ENCODE data around the gene ITIH1.
A peak's percentile ranks its signal among the peaks of the same experiment; 100 is the strongest.

ITIH1 gene

DNA sequence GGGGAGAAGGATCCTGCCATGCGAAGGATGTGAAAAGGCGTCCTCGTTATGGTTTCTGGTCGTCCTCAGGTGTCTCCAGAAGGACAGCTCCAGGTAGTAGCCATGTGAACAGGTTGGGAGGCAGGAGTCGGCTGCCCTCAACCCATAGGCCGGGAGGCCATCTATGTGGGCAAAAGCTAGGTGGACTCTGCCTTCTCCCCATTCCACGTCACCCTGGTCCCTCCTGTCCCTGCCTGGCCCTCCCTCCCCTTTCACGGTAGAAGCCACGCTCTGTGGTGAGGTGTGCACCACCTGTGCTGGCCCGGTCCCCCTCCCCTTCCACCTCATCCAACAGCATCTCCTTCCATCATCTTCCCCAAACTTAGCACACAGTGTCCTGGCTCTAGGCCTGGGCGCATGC, 33.5 kb downstream of the ITIH1 start:
- no peak for DNase-seq (ENCODE audit: low read depth in 2 of 3, low spot score in 1 of 3)

DNA sequence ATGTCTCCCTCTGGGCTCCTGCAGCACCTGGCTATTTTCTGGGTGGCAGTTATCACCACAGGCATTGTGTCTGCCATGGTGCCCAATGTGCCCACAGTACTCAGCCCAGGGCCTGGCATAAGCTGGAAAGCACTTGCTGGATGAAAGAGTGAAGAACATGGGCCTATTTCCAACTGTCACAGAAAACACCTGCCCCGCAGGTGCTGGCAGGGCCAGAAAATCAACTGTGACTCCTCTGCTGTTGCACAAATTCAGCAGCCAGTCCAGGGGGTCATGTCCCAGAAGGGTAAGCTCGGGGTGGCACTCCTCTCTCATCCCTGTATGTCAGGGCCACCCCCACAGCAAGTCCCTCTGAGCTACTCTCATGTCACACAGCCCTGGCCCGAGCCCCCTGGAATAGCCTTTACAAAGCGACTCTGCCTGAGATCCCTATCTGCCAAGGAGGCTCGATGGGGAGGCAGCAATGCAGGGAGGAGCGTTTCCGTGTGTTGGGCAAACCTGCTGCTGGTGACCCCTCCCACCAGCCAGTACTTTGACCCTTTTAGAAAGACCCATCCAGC, 34.1 kb downstream of the ITIH1 start:
- DNase-seq (ENCODE audit: low read depth in 2 of 3, low spot score in 1 of 3): no peak

DNA sequence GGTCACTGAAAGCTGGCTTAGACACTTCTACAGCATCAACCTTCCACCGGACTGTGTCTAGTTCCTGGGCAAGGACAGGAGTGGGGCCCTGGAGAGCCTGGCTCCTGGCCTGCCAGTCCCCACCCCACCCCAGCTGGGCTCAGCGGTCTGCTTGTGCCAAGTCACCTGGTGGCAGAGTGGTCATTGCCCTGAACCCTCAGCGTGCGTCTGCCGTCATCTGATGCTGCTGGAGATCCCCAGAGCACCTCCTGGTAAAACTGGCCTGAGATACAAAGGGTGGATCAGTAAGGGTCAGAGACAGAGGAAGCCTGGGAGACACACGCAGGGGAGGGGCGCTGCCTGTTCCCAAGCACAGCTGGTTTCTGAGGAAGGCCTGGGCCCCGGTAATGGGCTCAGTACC, 36.4 kb downstream of the ITIH1 start:
- DNase-seq (ENCODE audit: low read depth in 2 of 3, low spot score in 1 of 3): no peak

DNA sequence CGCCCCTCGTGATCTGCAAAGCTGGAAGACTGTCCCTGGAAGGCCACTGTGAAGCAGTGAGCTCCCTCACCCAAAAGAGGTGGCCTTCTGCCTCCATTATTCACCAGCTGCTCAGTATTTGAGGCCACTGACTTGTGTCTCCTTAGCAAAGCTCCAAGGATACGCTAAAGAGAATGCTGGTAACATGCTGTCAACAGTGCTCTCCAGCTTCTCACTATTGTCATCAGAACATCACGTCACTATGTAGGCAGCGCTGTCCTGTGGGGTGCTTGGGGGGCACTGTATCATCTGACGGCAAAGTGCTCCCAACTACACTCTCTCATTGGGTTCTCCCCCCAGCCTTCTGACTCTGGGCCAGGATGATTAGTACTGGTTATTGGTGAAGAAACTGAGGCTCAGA, 38.8 kb downstream of the ITIH1 start:
- DNase-seq (ENCODE audit: low read depth in 2 of 3, low spot score in 1 of 3): no peak

DNA sequence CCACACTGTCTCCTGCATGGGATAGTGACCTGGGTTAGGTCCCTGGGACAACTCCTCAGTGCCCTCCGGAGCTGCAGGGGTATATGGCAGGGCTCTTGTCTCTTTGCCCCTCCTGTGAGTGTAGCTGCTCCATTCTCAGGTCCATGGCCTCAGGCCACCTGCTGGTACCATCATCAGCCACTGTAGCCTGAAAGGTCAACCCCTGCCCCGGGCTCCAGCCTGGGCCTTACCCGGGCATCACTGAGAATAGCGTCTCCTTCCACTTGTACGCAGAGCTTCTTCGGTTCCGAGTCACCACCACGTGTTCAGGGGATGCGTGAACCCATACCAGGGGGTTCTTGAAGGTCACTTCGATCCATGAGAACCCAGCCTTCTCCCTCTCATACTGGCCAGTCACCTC, 39.3 kb downstream of the ITIH1 start:
- no peak for DNase-seq (ENCODE audit: low read depth in 2 of 3, low spot score in 1 of 3)

DNA sequence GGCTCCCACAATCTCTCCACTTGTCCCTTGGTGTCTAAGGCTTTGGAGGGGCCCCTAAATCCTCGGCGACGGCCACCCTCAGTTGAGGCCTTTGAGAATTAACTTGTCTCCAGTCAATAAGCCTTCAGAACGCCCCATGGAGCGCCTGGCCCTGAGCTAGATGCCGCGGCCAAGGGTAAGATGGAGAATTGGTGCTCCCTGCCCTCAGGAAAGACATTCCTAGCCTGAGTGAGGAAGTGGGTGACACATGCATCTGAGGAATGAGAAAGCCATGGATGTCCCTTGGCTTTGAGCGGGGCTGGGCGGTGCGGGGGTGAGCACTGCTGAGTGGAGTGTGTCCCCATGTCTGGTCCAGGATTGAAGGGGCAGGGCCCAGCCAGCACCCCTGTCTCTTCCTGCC, 39.8 kb downstream of the ITIH1 start:
- DNase-seq (ENCODE audit: low read depth in 2 of 3, low spot score in 1 of 3): no peak

DNA sequence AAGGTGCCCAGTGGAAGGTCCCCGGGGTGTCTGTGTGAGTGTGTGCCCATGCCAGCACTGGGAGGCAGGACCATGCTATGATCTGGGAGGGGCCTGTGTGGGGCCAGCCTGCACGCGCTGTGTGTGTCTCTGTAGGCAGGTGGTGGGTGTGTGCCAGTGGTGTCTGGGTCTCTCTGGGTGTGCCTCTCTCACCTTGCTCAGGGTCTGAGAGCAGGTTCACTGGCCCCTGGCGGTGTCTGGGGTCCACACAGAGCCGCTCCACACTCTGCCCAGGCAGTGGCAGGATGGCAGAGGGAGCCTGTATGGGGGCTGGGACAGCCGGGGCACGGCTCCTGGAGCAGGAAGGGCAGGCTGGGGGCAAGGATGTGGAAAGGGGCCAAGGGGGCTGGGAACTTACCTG, 40.5 kb downstream of the ITIH1 start:
- no peak for DNase-seq (ENCODE audit: low read depth in 2 of 3, low spot score in 1 of 3)

DNA sequence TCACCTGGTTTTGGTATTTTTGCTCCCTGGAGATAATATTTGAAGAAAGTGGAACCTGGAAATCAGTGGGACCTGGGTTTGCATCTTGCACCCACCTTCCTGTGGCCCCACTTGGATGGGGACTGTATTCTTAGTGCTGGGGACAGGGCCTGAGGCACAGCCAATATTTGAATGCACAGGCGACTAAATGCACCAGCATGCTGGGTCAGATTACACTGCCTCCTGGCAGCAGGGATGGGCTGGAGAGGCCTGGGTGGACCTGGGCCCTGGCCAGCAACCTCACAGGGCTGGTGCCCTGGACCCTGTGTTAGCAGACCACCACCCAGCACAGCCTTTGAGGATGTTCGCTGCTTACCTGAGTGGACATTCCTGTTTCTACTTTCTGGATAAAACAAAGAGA, 42.5 kb downstream of the ITIH1 start:
- no peak for DNase-seq (ENCODE audit: low read depth in 2 of 3, low spot score in 1 of 3)

DNA sequence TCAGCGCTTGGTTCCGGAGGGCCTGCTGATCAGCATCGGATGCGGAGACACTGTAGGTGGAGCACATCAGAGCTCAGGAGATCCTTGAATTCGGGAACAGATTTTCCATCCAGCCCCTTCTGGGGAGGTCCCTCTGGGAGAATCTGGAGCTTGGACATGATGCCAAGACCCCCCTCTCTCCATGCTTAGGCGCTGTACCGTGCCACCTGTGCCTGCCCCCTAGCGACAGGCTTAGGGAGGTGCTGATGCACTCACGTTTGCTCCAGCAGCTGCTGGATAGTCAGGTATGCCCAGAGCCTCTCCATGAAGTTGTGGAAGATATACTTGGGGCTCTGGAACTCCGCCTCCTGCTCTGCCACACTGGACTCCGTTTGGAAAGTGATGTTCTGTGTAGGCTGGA, 43.3 kb downstream of the ITIH1 start:
- DNase-seq (ENCODE audit: low read depth in 2 of 3, low spot score in 1 of 3): peak in 2 of 3 donors; percentile 12 to 17

DNA sequence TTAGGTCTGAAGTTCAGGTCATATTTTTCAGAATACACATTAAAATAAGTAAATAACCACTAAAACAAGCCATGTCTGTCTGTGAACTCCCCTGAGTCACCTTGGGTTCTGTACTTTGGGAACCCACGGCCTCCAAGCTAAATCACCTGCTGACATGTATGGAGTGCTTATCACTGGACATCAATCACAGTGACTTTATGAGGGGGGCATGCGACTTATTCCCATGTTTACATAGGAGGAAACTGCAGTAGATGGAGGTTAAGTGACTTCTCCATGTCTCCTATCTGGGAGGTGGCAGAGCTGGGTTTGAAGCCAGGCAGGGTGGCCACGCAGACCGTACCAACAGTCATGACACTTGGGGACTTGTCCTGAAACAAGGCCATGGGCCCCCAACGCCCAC, 45.0 kb downstream of the ITIH1 start:
- no peak for DNase-seq (ENCODE audit: low read depth in 2 of 3, low spot score in 1 of 3)

DNA sequence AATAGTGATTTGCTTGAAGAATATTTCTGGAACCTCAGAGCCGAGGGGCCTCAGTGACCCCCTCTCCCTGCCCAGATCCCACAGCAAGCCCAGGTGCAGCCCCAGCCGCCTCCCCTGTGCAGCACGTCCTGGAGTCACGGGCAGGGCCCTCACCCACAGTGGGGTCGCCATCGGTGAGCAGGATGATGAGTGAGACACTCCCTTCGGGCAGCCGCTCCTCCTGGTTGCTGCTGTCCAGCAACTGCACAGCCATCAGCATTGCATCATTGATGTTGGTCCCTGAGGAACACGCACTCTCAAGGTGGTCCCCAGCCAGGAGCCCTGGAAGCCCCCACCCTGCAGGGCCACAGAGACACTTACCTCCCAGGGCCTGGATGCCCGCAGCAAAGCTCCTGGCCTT, 46.6 kb downstream of the ITIH1 start:
- no peak for DNase-seq (ENCODE audit: low read depth in 2 of 3, low spot score in 1 of 3)

DNA sequence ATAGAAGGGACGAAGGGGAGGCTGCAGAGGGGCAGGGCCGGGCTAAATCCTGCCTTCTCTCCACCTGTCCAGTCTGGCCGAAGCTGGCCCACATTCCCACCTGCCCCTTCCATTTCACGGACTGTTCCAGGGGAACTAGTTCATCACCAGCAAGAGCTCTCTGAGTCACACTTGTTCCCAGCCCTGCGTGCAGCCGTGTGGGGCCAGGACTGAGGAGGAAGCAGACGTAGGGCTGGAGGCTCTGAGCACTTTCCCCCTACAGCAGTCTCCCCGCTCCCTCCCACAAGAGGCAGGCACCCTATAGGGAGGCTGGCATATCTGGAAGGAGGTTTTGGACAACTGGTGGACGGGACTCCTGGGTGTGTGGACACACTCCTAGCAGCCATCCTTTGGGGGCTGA, 50.0 kb downstream of the ITIH1 start:
- DNase-seq (ENCODE audit: low read depth in 2 of 3, low spot score in 1 of 3): no peak

DNA sequence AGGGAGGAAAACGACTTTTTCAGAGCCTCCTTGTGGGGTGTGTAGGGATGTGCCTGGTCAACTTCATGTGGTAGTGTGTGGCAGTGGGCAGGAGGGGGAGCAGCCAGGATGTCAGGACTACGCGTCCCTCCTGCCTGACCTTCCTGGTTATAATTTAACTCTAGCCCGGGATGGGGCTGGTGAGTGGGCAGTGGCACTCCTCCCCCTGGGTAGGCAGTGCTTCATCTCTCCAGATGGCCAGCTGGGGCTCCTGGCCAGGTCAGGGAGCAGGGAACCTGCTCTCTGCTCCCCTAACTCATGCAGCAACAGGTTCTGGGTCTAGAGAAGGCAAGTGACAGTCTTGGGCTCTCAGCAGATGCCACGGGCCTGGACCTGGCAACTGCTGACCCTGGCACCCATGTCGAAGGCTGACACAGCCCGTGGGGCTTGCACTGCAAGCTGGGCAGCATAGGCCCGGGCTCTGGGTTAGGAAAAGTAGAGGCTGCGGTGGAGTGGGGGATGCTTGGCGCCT, 50.5 kb downstream of the ITIH1 start:
- no peak for DNase-seq (ENCODE audit: low read depth in 2 of 3, low spot score in 1 of 3)

DNA sequence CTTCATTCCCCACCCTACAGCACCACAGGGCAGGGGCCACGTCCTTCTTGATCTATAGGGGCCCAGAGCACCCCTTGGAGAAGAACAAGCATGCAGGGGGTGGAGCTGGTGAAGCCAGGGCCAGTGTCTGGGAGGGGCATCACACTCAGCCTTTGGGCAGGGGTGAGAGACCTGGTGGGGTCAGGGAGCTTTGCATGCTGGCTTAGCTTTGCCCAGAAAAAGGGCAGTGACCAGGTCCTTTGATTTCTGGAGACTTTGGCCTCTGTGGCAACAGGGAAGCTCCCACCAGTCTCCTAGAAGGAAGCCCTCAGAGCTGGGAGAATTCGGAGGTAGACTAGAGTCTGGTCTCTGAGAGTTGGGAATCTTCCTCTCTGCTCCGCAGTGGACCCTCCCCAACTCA, 52.1 kb downstream of the ITIH1 start:
- no peak for DNase-seq (ENCODE audit: low read depth in 2 of 3, low spot score in 1 of 3)

DNA sequence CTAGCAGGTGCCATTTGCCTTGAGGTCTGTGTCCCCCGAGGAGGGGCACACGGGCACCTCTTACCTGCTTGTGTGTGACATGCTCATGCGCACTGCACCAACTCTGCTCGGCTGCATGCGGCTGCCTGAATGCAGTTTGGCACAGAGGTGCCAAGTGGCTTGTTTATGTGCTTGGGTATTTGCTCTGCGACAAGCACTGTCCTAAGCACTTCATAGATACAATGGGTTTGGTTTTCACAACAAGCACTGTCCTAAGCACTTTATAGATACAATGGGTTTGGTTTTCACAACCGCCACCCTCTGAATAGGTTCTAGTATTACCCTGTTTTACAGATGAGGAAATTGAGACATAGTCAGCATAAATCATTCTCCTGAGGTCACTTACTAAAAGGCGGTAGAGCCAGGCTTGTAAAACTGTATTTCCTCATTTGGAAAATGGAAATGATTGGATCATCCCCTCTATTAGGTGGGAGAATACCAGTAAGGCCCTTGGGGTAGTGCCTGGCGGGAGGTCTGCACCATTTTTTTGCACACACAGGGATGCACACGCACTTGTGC, 52.6 kb downstream of the ITIH1 start:
- DNase-seq (ENCODE audit: low read depth in 2 of 3, low spot score in 1 of 3): no peak

DNA sequence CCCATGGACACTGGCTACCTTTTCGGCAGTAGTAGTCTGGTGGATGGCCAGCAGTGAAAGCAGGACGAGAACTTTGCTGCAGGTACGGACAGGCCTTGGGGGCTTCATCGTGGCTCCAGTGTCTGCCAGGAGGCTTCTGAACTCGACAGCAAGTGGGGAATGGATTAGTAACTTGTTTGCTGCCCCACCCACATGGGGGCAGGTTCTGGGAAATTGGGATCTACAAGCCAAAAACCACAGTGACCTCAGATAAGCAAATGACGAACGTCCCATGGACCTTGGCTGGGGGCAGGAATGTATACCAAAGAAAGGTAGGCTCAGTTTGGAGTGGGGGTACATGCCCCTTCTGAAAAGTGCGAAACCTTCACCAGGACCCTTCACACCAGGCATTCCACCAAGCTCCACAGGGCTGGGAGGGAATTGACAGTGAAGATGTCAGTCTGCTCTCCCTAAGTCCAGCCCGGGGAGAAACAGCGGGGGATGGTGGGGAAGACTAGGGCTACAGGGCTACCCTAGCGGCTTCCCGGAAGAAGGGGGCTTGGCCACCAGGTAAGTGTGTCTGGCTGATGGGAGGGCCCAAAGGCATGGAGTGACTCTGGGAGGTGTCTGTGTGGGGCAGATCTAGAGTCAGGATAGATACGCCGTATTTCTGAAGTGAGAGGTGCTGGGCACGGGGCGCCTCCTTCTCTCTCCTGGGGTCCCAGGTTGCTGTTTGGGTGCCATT, 53.3 kb downstream of the ITIH1 start, which contains the start of gene ITIH4:
ITIH4 (minus strand) TSS at position 138 of the 724 bp plus-strand sequence; CDS start at position 108, 30 bp downstream.
- DNase-seq (ENCODE audit: low read depth in 2 of 3, low spot score in 1 of 3): no peak

DNA sequence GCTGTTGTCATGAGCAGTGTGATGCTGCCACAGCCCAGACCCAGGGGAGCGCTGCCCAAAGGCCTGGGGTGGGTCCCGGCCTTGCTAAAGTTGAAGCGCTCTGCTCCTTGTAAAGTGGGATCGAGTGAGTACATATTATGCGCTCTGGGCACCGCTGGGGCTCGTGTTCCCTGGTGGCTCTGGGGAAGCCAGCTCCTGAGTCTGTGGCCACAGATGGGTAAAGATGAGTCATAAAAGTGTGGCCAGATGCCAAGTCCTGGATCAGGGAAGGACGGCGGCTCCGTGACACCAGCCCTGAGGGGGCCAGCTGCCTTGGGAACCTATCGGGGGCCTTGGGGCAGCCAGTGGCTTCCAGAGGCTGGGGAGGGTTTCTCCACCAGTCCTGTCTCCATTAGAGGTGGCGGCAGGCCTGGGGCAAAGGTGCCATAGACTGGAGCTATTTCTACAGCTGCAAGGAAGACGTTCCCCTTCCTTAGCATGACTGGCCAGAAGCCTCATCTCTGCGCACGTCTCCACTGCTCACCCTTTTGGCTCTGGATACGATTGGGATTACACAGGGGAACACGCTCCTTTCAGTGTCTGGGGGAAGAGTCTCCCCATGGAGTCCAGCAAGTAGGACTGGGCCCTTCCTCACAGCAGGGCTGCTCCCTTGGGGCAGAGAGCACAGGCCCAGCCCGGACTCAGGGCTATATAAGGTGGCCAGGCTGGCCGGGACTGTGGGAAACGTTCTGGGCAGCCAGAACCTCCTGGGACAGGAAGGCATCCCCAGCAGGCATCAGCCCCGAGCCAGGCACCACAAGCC, 54.3 kb downstream of the ITIH1 start:
- no peak for DNase-seq (ENCODE audit: low read depth in 2 of 3, low spot score in 1 of 3)

DNA sequence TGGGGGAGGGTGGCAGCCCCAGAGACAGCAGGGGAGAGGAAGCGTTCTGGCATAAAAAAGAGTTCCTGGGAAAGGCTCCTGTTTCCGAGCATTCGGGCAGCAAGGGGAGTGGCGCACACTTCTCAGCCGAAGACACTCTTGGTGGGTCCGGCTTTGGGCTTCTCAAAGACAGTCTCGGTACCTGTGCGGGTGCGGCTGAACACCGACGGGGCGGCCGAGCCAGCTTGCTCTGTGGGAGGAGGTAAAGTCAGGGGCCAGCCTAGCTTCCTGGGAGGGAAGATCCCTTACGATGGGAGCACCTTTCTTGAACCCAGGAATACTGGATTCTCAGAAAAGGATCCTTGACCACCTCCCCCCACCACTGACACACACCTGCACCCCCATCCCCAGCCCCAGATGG, 55.8 kb downstream of the ITIH1 start:
- DNase-seq (ENCODE audit: low read depth in 2 of 3, low spot score in 1 of 3): no peak

DNA sequence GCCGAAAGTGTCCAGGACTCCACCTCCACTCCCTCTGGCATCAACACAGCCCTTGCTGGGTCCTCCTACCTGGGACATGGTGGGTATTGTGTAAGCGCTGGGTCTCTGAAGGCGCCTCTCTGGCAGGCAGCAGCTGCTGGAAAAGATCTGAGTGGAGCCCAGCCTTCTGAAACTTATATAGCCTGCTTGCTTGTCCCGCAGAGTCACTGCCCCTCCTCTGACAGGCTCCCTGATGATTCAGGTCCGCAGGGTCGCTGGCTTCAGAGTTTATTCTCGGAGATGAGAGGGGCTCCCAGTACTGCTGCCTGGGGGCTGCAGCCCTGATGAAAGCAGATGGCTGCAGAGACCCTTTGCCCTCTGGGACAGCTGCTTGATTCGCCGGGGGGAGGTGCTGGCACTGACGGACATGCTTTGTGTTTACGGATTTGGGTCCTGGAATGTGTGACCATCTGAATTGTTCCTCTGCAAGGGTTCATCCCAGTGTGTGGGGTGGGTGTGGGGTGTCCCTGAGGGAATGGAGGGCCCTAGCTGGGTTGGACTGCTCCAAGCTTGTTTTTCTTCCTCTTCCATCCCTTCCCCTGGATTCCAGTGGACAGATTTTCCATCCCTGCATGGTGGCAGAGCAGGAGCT, 57.6 kb downstream of the ITIH1 start, which contains the start of gene MUSTN1:
MUSTN1 (minus strand) TSS at position 149 of the 631 bp plus-strand sequence; CDS start at position 78, 71 bp downstream.
- no peak for DNase-seq (ENCODE audit: low read depth in 2 of 3, low spot score in 1 of 3)

DNA sequence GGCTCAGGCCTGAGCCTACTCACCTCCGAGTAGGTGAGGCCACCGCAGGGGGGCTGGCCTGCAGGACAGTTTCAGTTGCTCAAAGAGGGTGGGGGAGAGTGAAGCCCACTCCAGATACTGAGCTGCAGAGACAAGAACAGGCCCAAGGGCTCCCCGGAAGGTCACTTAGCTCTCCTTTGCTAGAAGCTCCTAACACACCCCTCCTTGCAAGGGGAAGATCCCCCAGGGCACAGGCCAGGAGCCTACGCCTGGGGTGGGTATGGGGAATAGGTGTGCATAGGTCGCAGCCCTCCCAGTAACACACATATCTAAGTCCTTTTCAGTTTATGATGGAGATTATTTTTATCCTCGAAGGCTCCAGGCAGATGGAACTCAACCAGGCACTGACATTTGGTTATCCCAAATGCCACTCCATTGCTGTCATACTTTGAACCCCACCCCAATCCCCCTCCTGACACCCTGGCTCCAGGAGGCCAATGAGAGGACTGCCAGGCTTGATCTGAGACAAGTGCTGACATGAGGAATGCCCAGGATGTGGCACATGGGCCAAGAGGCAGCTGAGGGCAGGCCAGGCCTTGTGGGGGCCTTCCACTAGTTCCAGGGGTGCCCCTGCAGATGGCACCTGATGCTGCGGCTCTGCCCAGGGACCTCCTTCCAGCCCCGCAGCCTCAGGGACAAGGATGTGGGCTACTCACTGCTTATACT, 58.5 kb downstream of the ITIH1 start:
- no peak for DNase-seq (ENCODE audit: low read depth in 2 of 3, low spot score in 1 of 3)

DNA sequence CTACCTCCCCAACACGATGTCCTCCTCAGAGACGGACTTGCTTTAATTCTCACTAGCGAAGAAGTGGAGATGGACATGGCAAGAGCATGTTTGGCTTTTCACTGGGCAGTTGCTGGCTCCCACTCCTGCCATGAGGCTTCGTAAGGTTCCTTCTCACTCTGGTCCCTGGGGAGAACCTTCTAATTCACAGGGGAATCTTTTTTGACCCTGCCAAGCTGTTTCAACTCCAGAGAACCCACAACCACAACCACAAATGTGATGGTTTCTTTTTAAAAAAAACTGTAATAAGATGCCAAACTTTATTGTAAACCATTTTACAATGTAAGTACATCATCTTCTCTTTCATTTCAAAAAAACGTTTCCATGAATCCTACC, 59.1 kb downstream of the ITIH1 start:
- no peak for DNase-seq (ENCODE audit: low read depth in 2 of 3, low spot score in 1 of 3)
